ENCODE data around the gene TTC32.

TTC32 gene

GRCh38 chr2:19902216-19902740, 495 bp upstream of the TTC32 start:
- no peaks in the 10 kb centered on the region; the same call in none of the 2 replicates for H3K36me3 ChIP-seq (ENCODE audit: insufficient read depth, low read length)
- H3K27ac ChIP-seq (ENCODE audit: low read depth, low read length, poor library complexity, severe bottlenecking), result peak overlapping the region; percentile 87
- H3K4me1 ChIP-seq (ENCODE audit: insufficient read depth, low read length, severe bottlenecking), result peaks cover 43% of the 10 kb centered on the region
- no peaks in the 10 kb centered on the region; the same call in 1 of the 2 replicates for H3K27me3 ChIP-seq (ENCODE audit: insufficient read depth, low read length)
- no peaks in the 10 kb centered on the region for H3K9me3 ChIP-seq (ENCODE audit: low read length)
- peak overlapping the region; percentile 82 for H3K4me2 ChIP-seq (ENCODE audit: low read length)
- peak overlapping the region; percentile 90 for H3K9ac ChIP-seq (ENCODE audit: low read length)
- TF ChIP-seq CTCF (IDR thresholded peaks at IDR 0.05; ENCODE audit: low read length) (no peak), EZH2 (IDR thresholded peaks at IDR 0.05; ENCODE audit: borderline replicate concordance, low read length) (no peak)
- H2AFZ ChIP-seq (ENCODE audit: low read length), result peak overlapping the region; percentile 72
- H3K4me3 ChIP-seq (ENCODE audit: low read depth, low read length, poor library complexity, severe bottlenecking), result peak overlapping the region; percentile 95
- peaks cover 32% of the 10 kb centered on the region for H3K79me2 ChIP-seq (ENCODE audit: insufficient read depth, low read length)
- H3K9me2 ChIP-seq (ENCODE audit: low read depth, low read length), result no peaks in the 10 kb centered on the region
- H4K20me1 ChIP-seq (ENCODE audit: insufficient read depth, low read length), result no peaks in the 10 kb centered on the region
- H3F3A ChIP-seq (ENCODE audit: insufficient read depth, low read length), result no peaks in the 10 kb centered on the region

GRCh38 chr2:19900931-19901441, 797 bp downstream of the TTC32 start:
- Histone ChIP-seq H4K20me1 (ENCODE audit: insufficient read depth, low read length) (no peaks in the 10 kb centered on the region), H3K27me3 (ENCODE audit: insufficient read depth, low read length) (no peaks in the 10 kb centered on the region; the same call in 1 of the 2 replicates), H3K4me1 (ENCODE audit: insufficient read depth, low read length, severe bottlenecking) (peaks cover 43% of the 10 kb centered on the region), H3K79me2 (ENCODE audit: insufficient read depth, low read length) (peaks cover 35% of the 10 kb centered on the region), H2AFZ (ENCODE audit: low read length) (no peak overlapping the region; the same call in 1 of the 2 replicates), H3K9me3 (ENCODE audit: low read length) (no peaks in the 10 kb centered on the region), H3K9ac (ENCODE audit: low read length) (peak overlapping the region; percentile 90), H3K27ac (ENCODE audit: low read depth, low read length, poor library complexity, severe bottlenecking) (peak overlapping the region; percentile 87), H3K4me3 (ENCODE audit: low read depth, low read length, poor library complexity, severe bottlenecking) (peak overlapping the region; percentile 95), H3K36me3 (ENCODE audit: insufficient read depth, low read length) (no peaks in the 10 kb centered on the region; the same call in none of the 2 replicates), H3K4me2 (ENCODE audit: low read length) (peak overlapping the region; percentile 82), H3F3A (ENCODE audit: insufficient read depth, low read length) (no peaks in the 10 kb centered on the region), H3K9me2 (ENCODE audit: low read depth, low read length) (no peaks in the 10 kb centered on the region)
- TF ChIP-seq EZH2 (IDR thresholded peaks at IDR 0.05; ENCODE audit: borderline replicate concordance, low read length) (no peak), CTCF (IDR thresholded peaks at IDR 0.05; ENCODE audit: low read length) (no peak)

- Histone ChIP-seq H3K27ac (ENCODE audit: low read depth, low read length, poor library complexity, severe bottlenecking) (peak overlapping the region; percentile 87), H3K36me3 (ENCODE audit: insufficient read depth, low read length) (no peaks in the 10 kb centered on the region; the same call in none of the 2 replicates)
Measured at GRCh38 chr2:19899985-19900930, 1.5 kb downstream of the TTC32 start.

More at GRCh38 chr2:19899985-19900930, 1.5 kb downstream of the TTC32 start:
- peak overlapping the region; percentile 95 for H3K4me3 ChIP-seq (ENCODE audit: low read depth, low read length, poor library complexity, severe bottlenecking)
- no peaks in the 10 kb centered on the region for H3K9me3 ChIP-seq (ENCODE audit: low read length)
- peak overlapping the region; percentile 82 for H3K4me2 ChIP-seq (ENCODE audit: low read length)
- H2AFZ ChIP-seq (ENCODE audit: low read length), result no peak overlapping the region
- no peaks in the 10 kb centered on the region; the same call in 1 of the 2 replicates for H3K27me3 ChIP-seq (ENCODE audit: insufficient read depth, low read length)
- no peaks in the 10 kb centered on the region for H3K9me2 ChIP-seq (ENCODE audit: low read depth, low read length)
- peak overlapping the region; percentile 90 for H3K9ac ChIP-seq (ENCODE audit: low read length)
- peaks cover 43% of the 10 kb centered on the region for H3K4me1 ChIP-seq (ENCODE audit: insufficient read depth, low read length, severe bottlenecking)
- peaks cover 35% of the 10 kb centered on the region for H3K79me2 ChIP-seq (ENCODE audit: insufficient read depth, low read length)
- no peak for TF ChIP-seq CTCF (IDR thresholded peaks at IDR 0.05; ENCODE audit: low read length)
- TF ChIP-seq EZH2 (IDR thresholded peaks at IDR 0.05; ENCODE audit: borderline replicate concordance, low read length), result no peak
- H3F3A ChIP-seq (ENCODE audit: insufficient read depth, low read length), result no peaks in the 10 kb centered on the region
- H4K20me1 ChIP-seq (ENCODE audit: insufficient read depth, low read length), result no peaks in the 10 kb centered on the region

Data from OCI-LY1 (cell line).